ENCODE measurements around the gene COPB1. TPM values are rescaled to one million over a fixed set of nuclear protein-coding genes. Genes with fewer than 3 reads are reported as not detected.

Gene COPB1
- total RNA-seq, 4 donors from 2014 or later, result 30.7 to 91.9 (median 60.9) TPM

- Histone ChIP-seq H3K4me3 (no peak overlapping the region), H3K9me3 (no peaks in the 10 kb centered on the region), H3K27me3 (no peaks in the 10 kb centered on the region), H3K4me1 (peaks cover 0 to 60% (median 24%) of the 10 kb centered on the region in 4 donors), H3K27ac (peak overlapping the region; percentile 58 to 67 (median 63)), H3K36me3 (no peaks in the 10 kb centered on the region)
- in situ Hi-C loops (cut with MboI; ENCODE audit: low pct_ligation_motif_present in 1 of 4, low pct_unique_long_range_greater_than_20kb in 1 of 4, low sequenced_read_pairs in 3 of 4) (loop anchor here in 1 of 4 donors (25.0 kb wide), 1 partner anchor 94 kb away; the partner anchor contains the start of gene PDE3B), intact Hi-C loops (cut with DNase I; ENCODE audit: low total_unique reads) (no loop called here)
- TF ChIP-seq POLR2A (IDR thresholded peaks at IDR 0.05), result no peak
- no peak for TF ChIP-seq POLR2AphosphoS5 (IDR thresholded peaks at IDR 0.05)
- TF ChIP-seq CTCF (IDR thresholded peaks at IDR 0.05), result no peak
- no peak for TF ChIP-seq EP300 (IDR thresholded peaks at IDR 0.05; ENCODE audit: low read depth)
- DNase-seq, result no peak
- 12 to 29% methylated on average over 1 of the region's 1 CpG for WGBS, 2 donors (ENCODE audit: low coverage in 1 of 2)
Measured at GRCh38 chr11:14543260-14543659, 43.6 kb upstream of the COPB1 start.

- in situ Hi-C loops (cut with MboI; ENCODE audit: low pct_ligation_motif_present in 1 of 4, low pct_unique_long_range_greater_than_20kb in 1 of 4, low sequenced_read_pairs in 3 of 4) (loop anchor here in 1 of 4 donors (25.0 kb wide), 1 partner anchor 95 kb away; the partner anchor contains the start of gene PDE3B), intact Hi-C loops (cut with DNase I; ENCODE audit: low total_unique reads) (no loop called here)
- Histone ChIP-seq H3K9me3 (no peaks in the 10 kb centered on the region), H3K36me3 (no peaks in the 10 kb centered on the region), H3K27me3 (no peaks in the 10 kb centered on the region), H3K4me1 (peaks cover 0 to 69% (median 26%) of the 10 kb centered on the region in 4 donors), H3K27ac (peak overlapping the region; percentile 58 to 67 (median 63)), H3K4me3 (peak overlapping the region in 1 of 4 donors; percentile 23)
- TF ChIP-seq POLR2A (IDR thresholded peaks at IDR 0.05) (no peak), EP300 (IDR thresholded peaks at IDR 0.05; ENCODE audit: low read depth) (no peak), POLR2AphosphoS5 (IDR thresholded peaks at IDR 0.05) (no peak), CTCF (IDR thresholded peaks at IDR 0.05) (no peak)
- no peak for DNase-seq
Measured at GRCh38 chr11:14542324-14542723, 42.7 kb upstream of the COPB1 start.

GRCh38 chr11:14541192-14541947, 41.8 kb upstream of the COPB1 start:
- in situ Hi-C loops (cut with MboI; ENCODE audit: low pct_ligation_motif_present in 1 of 4, low pct_unique_long_range_greater_than_20kb in 1 of 4, low sequenced_read_pairs in 3 of 4) (loop anchor here in 1 of 4 donors (25.0 kb wide), 1 partner anchor 96 kb away; the partner anchor contains the start of gene PDE3B), intact Hi-C loops (cut with DNase I; ENCODE audit: low total_unique reads) (no loop called here)
- Histone ChIP-seq H3K4me3 (no peak overlapping the region), H3K27ac (peak overlapping the region; percentile 58 to 70 (median 63)), H3K36me3 (no peaks in the 10 kb centered on the region), H3K9me3 (no peaks in the 10 kb centered on the region), H3K27me3 (no peaks in the 10 kb centered on the region), H3K4me1 (peaks cover 0 to 76% (median 28%) of the 10 kb centered on the region in 4 donors)
- no peak for DNase-seq
- WGBS, 2 donors (ENCODE audit: low coverage in 1 of 2), result 62 to 82% methylated on average over 4 to 6 of the region's 6 CpGs
- no peak for TF ChIP-seq EP300 (IDR thresholded peaks at IDR 0.05; ENCODE audit: low read depth)
- TF ChIP-seq POLR2A (IDR thresholded peaks at IDR 0.05), result no peak
- TF ChIP-seq CTCF (IDR thresholded peaks at IDR 0.05), result no peak
- no peak for TF ChIP-seq POLR2AphosphoS5 (IDR thresholded peaks at IDR 0.05)

- Histone ChIP-seq H3K27me3 (no peaks in the 10 kb centered on the region), H3K27ac (peak overlapping the region; percentile 44 to 70 (median 63)), H3K4me3 (no peak overlapping the region), H3K36me3 (no peaks in the 10 kb centered on the region), H3K9me3 (no peaks in the 10 kb centered on the region), H3K4me1 (peaks cover 0 to 72% (median 28%) of the 10 kb centered on the region in 4 donors)
- WGBS, 2 donors (ENCODE audit: low coverage in 1 of 2), result 66 to 86% methylated on average over 3 to 4 of the region's 4 CpGs
- TF ChIP-seq EP300 (IDR thresholded peaks at IDR 0.05; ENCODE audit: low read depth) (no peak), CTCF (IDR thresholded peaks at IDR 0.05) (no peak), POLR2AphosphoS5 (IDR thresholded peaks at IDR 0.05) (no peak), POLR2A (IDR thresholded peaks at IDR 0.05) (no peak)
- in situ Hi-C loops (cut with MboI; ENCODE audit: low pct_ligation_motif_present in 1 of 4, low pct_unique_long_range_greater_than_20kb in 1 of 4, low sequenced_read_pairs in 3 of 4) (loop anchor here in 2 of 4 donors (10.0 to 25.0 kb wide), 3 partner anchors 97 to 355 kb away; partner anchors contain the start of genes PDE3B (in 2 of the 2) and CYP2R1 (in 1 of the 2)), intact Hi-C loops (cut with DNase I; ENCODE audit: low total_unique reads) (loop anchor here (10.0 kb wide), 1 partner anchor 235 kb away; no protein-coding TSS in a partner anchor)
- no peak for DNase-seq
Measured at GRCh38 chr11:14539982-14540421, 40.4 kb upstream of the COPB1 start.

Measured in transverse colon (tissue), 4 donors.